Measurements from ENCODE around the gene CAMK2B. TPM values are rescaled to one million over a fixed set of nuclear protein-coding genes. Genes with fewer than 3 reads are reported as not detected.

CAMK2B gene
- polyA plus RNA-seq, 1 donor (not counting 4 experiments of a cell fraction or from before 2014, with no cell fraction given), result 0.25 TPM

DNA sequence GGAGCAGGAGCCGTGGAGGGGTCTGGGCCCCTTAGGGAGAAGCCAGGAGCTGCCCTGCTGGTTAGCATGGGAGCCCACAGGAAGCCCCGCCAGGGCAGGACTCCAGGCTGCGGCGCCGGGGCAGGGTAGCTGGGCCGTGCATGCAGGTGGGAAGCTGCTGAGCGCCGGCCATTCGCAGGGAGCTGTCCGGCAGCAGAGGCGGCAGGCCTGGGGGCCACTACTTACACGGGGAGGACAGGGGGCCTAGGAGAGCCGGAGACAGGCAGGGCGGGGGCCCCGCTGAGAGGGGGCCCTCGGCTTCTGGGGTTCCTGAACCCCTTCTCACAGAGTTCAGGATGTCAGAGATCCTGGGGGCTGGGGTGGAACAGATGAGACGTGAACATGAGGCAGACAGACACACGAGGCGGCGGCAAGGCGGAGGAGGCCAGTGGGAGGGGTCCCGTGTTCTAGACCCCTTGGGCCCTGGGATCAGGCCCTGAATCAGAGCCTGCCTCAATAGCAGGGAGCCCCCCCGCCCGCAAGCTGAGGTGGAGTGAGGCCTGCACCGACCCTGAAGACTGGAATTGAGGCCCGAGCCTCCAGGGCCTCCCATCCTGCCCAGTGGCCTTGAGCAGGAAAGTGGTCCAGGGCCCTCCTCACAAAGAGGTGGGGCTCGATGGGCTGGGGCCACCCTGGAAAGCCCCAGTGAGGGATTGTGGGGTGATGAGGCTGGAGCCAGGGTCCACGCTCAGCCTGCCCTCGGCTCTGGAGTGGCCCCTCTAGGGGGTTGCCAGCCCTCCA is 96.6 kb downstream of the CAMK2B start:
- no peaks in the 10 kb centered on the region for H4K20me1 ChIP-seq (ENCODE audit: control insufficient read depth, extremely low read depth, insufficient read depth, low read length)
- no peaks in the 10 kb centered on the region for H3K9me1 ChIP-seq (ENCODE audit: control insufficient read depth, extremely low read depth, insufficient read depth, low read length)
- H2AFZ ChIP-seq (ENCODE audit: control insufficient read depth, low read length), result no peak overlapping the region
- DNase-seq (ENCODE audit: low read depth, low spot score) (no peak), FAIRE-seq (no peak)
- no peaks in the 10 kb centered on the region for H3K27me3 ChIP-seq (ENCODE audit: control insufficient read depth, extremely low read depth, insufficient read depth, low read length)
- H3K27ac ChIP-seq (ENCODE audit: control insufficient read depth, insufficient read depth, low read length), result no peak overlapping the region
- peaks cover 10% of the 10 kb centered on the region for H3K4me1 ChIP-seq (ENCODE audit: control insufficient read depth, extremely low read depth, insufficient read depth, low read length)
- H3K4me2 ChIP-seq (ENCODE audit: control insufficient read depth, extremely low read depth, insufficient read depth, low read depth, low read length), result no peak overlapping the region
- no peaks in the 10 kb centered on the region for H3K36me3 ChIP-seq (ENCODE audit: control insufficient read depth in 2 of 2, extremely low read depth in 1 of 2, insufficient read depth in 2 of 2, low read length in 2 of 2)
- H3K4me3 ChIP-seq (ENCODE audit: control insufficient read depth in 2 of 3, extremely low read depth in 1 of 3, insufficient read depth in 2 of 3, low read depth in 1 of 3, low read length in 3 of 3), result no peak overlapping the region
- H3K9ac ChIP-seq (ENCODE audit: control insufficient read depth, extremely low read depth, insufficient read depth, low read length), result no peak overlapping the region
- TF ChIP-seq EZH2 (IDR thresholded peaks at IDR 0.05; ENCODE audit: low read length), result no peak
- no peaks in the 10 kb centered on the region for H3K9me3 ChIP-seq (ENCODE audit: control insufficient read depth, low read depth, low read length)
- dilution Hi-C loops (cut with MboI; ENCODE audit: extremely low pct_ligation_motif_present, low sequenced_read_pairs), result no loop called here
- no peaks in the 10 kb centered on the region for H3K79me2 ChIP-seq (ENCODE audit: control insufficient read depth, insufficient read depth, low read length)

DNA sequence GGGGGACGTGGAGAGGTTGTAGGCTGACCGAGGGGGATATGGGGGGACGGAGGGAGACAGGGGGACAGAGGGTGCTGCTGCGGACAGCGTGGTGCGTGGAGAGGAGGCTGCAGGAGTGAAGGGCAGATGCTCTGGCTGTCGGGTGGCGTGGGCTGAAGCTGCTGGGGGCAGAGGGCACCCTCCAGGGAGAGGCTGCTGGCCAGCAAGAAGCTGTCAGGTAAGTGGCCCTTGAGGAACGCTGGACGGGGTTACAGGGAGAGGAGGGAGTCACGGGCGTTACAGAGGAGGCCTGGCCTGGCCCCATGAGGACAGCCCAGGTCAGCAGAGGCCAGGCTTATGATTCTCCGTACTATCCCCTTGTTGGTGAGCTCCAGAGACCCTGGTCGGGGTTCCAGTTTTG is 97.5 kb downstream of the CAMK2B start:
- dilution Hi-C loops (cut with MboI; ENCODE audit: extremely low pct_ligation_motif_present, low sequenced_read_pairs), result no loop called here
- FAIRE-seq, result no peak

More for the DNA sequence above, 97.5 kb downstream of the CAMK2B start:
- no peak overlapping the region for H3K4me2 ChIP-seq (ENCODE audit: control insufficient read depth, extremely low read depth, insufficient read depth, low read depth, low read length)
- H3K36me3 ChIP-seq (ENCODE audit: control insufficient read depth in 2 of 2, extremely low read depth in 1 of 2, insufficient read depth in 2 of 2, low read length in 2 of 2), result no peaks in the 10 kb centered on the region
- H4K20me1 ChIP-seq (ENCODE audit: control insufficient read depth, extremely low read depth, insufficient read depth, low read length), result no peaks in the 10 kb centered on the region
- no peak overlapping the region for H3K4me3 ChIP-seq (ENCODE audit: control insufficient read depth in 2 of 3, extremely low read depth in 1 of 3, insufficient read depth in 2 of 3, low read depth in 1 of 3, low read length in 3 of 3)
- TF ChIP-seq CTCF (optimal IDR thresholded peaks at IDR 0.05 in 1 of 3, IDR thresholded peaks at IDR 0.05 in 1 of 3, conservative IDR thresholded peaks at IDR 0.05 in 1 of 3; ENCODE audit: extremely low read depth in 1 of 3, insufficient read depth in 2 of 3, low read length in 3 of 3) (no peak), EZH2 (IDR thresholded peaks at IDR 0.05; ENCODE audit: low read length) (no peak)
- H3K27ac ChIP-seq (ENCODE audit: control insufficient read depth, insufficient read depth, low read length), result no peak overlapping the region
- H2AFZ ChIP-seq (ENCODE audit: control insufficient read depth, low read length), result no peak overlapping the region
- H3K4me1 ChIP-seq (ENCODE audit: control insufficient read depth, extremely low read depth, insufficient read depth, low read length), result peaks cover 10% of the 10 kb centered on the region
- no peaks in the 10 kb centered on the region for H3K9me3 ChIP-seq (ENCODE audit: control insufficient read depth, low read depth, low read length)
- DNase-seq (ENCODE audit: low read depth, low spot score), result no peak
- H3K9me1 ChIP-seq (ENCODE audit: control insufficient read depth, extremely low read depth, insufficient read depth, low read length), result no peaks in the 10 kb centered on the region
- H3K9ac ChIP-seq (ENCODE audit: control insufficient read depth, extremely low read depth, insufficient read depth, low read length), result no peak overlapping the region
- no peaks in the 10 kb centered on the region for H3K79me2 ChIP-seq (ENCODE audit: control insufficient read depth, insufficient read depth, low read length)
- no peaks in the 10 kb centered on the region for H3K27me3 ChIP-seq (ENCODE audit: control insufficient read depth, extremely low read depth, insufficient read depth, low read length)
